ENCODE results near the gene G6PC2. TPM values are rescaled to one million over a fixed set of nuclear protein-coding genes. Genes with fewer than 3 reads are reported as not detected.
"Not testable (repeated sequence)": the region's sequence is repeated elsewhere in the genome, so short reads cannot be mapped to it uniquely, and the experiment has no call there.

Gene G6PC2
- total RNA-seq, 1 experiment from 2014 or later: not detected

GRCh38 chr2:168870369-168870768 is 30.7 kb upstream of the G6PC2 start:
- ATAC-seq; POLR2A ChIA-PET; H3K4me3 Mint-ChIP-seq; DNase-seq (ENCODE audit: low spot score); H3K4me1 Mint-ChIP-seq; CTCF ChIA-PET; H3K27ac Mint-ChIP-seq; H3K27me3 Mint-ChIP-seq (ENCODE audit: low read depth): not testable (repeated sequence)
- peaks cover 18% of the 10 kb centered on the region for H3K9me3 Mint-ChIP-seq
- peaks cover 55% of the 10 kb centered on the region for H3K36me3 Mint-ChIP-seq

- POLR2A ChIA-PET; CTCF ChIA-PET; H3K27ac Mint-ChIP-seq; DNase-seq (ENCODE audit: low spot score); ATAC-seq; H3K4me1 Mint-ChIP-seq; H3K27me3 Mint-ChIP-seq (ENCODE audit: low read depth); H3K4me3 Mint-ChIP-seq: not testable (repeated sequence)
- Mint-ChIP-seq H3K9me3 (peaks cover 18% of the 10 kb centered on the region), H3K36me3 (peaks cover 53% of the 10 kb centered on the region)
These were observed 30.3 kb upstream of the G6PC2 start for GRCh38 chr2:168870824-168871223.

DNA sequence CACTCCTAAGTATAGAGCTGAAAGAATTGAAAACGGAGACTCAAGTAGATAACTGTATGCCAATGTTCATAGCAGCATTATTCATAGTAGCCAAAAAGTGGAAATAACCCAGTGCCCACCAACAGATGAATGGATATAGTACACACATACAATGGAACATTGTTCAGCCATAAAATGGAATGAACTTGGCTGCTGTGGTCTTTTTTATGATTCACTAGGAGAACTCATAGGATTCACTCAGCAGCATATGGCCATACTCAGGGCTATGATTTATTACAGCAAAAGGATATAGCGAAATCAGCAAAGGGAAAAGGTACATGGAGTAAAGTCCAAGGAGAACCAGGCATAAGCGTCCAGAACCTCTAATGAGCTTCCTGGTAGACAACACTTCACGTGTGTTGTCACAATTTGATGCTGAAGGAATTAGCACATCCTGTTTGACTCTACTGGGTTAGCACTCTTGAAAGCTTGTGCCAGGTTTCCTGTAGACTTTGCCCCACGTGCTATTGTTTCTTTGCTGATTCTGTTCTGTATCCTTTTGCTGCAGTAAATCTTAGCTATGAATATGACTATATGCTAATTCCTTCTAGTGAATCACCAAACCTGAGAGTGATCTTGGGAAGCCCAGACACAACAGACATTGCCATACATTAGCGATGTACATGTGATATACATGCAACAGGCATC is 26.6 kb upstream of the G6PC2 start:
- TF ChIP-seq STAT6 (CRISPR knock-in tag; conservative IDR thresholded peaks at IDR 0.05; ENCODE audit: low read depth) (no peak), ETV6 (CRISPR knock-in tag; IDR thresholded peaks at IDR 0.05) (no peak), ZNF396 (CRISPR knock-in tag; IDR thresholded peaks at IDR 0.05; ENCODE audit: borderline replicate concordance) (no peak), ESRRA (CRISPR knock-in tag; IDR thresholded peaks at IDR 0.05; ENCODE audit: borderline replicate concordance) (no peak), EMX1 (CRISPR knock-in tag; IDR thresholded peaks at IDR 0.05) (no peak), TEAD1 (CRISPR knock-in tag; IDR thresholded peaks at IDR 0.05) (no peak), ZNF416 (CRISPR knock-in tag; IDR thresholded peaks at IDR 0.05) (no peak), ELF4 (CRISPR knock-in tag; IDR thresholded peaks at IDR 0.05; ENCODE audit: low read depth) (no peak), ARID4B (CRISPR knock-in tag; IDR thresholded peaks at IDR 0.05; ENCODE audit: borderline replicate concordance) (no peak), CDX4 (CRISPR knock-in tag; IDR thresholded peaks at IDR 0.05; ENCODE audit: borderline replicate concordance) (no peak), ZNF121 (CRISPR knock-in tag; IDR thresholded peaks at IDR 0.05) (no peak), JAZF1 (CRISPR knock-in tag; IDR thresholded peaks at IDR 0.05) (no peak)
- TF ChIP-seq, protein P1, sequence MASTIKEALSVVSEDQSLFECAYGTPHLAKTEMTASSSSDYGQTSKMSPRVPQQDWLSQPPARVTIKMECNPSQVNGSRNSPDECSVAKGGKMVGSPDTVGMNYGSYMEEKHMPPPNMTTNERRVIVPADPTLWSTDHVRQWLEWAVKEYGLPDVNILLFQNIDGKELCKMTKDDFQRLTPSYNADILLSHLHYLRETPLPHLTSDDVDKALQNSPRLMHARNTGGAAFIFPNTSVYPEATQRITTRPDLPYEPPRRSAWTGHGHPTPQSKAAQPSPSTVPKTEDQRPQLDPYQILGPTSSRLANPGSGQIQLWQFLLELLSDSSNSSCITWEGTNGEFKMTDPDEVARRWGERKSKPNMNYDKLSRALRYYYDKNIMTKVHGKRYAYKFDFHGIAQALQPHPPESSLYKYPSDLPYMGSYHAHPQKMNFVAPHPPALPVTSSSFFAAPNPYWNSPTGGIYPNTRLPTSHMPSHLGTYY (CRISPR knock-in tag; IDR thresholded peaks at IDR 0.05): no peak
- CTCF ChIA-PET: no interaction called here
- POLR2A ChIA-PET: no interaction called here
- H3K4me1 Mint-ChIP-seq: peaks cover 13% of the 10 kb centered on the region
- no peak for DNase-seq (ENCODE audit: low spot score)
- H3K27me3 Mint-ChIP-seq (ENCODE audit: low read depth): no peaks in the 10 kb centered on the region
- H3K9me3 Mint-ChIP-seq: peaks cover 3% of the 10 kb centered on the region
- no peak overlapping the region for H3K27ac Mint-ChIP-seq
- ATAC-seq: no peak
- H3K36me3 Mint-ChIP-seq: peaks cover 28% of the 10 kb centered on the region
- no peak overlapping the region for H3K4me3 Mint-ChIP-seq

DNA sequence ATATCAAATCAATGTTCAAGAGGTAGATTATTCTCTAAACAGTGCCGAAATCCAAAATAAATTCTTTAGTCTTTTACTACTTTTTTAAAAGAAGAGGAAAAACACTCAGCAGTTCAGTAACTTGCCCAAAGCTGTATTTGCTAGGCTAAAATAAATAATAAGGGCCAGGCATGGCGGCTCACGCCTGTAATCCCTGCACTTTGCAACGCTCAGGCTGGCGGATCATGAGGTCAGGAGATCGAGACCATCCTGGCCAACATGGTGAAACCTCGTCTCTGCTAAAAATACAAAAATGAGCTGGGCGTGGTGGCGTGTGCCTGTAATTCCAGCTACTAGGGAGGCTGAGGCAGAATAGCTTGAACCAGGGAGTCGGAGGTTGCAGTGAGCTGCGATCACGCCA is 18.9 kb upstream of the G6PC2 start:
- peaks cover 12% of the 10 kb centered on the region for H3K36me3 Mint-ChIP-seq
- POLR2A ChIA-PET; ATAC-seq; H3K4me3 Mint-ChIP-seq; CTCF ChIA-PET; H3K9me3 Mint-ChIP-seq; H3K27me3 Mint-ChIP-seq (ENCODE audit: low read depth); DNase-seq (ENCODE audit: low spot score); H3K27ac Mint-ChIP-seq; H3K4me1 Mint-ChIP-seq: not testable (repeated sequence)
